Measurements from ENCODE around the gene CORO6. TPM values are rescaled to one million over a fixed set of nuclear protein-coding genes. Genes with fewer than 3 reads are reported as not detected.

CORO6 gene
- total RNA-seq, 1 experiment from 2014 or later, result 2.3 TPM

DNA sequence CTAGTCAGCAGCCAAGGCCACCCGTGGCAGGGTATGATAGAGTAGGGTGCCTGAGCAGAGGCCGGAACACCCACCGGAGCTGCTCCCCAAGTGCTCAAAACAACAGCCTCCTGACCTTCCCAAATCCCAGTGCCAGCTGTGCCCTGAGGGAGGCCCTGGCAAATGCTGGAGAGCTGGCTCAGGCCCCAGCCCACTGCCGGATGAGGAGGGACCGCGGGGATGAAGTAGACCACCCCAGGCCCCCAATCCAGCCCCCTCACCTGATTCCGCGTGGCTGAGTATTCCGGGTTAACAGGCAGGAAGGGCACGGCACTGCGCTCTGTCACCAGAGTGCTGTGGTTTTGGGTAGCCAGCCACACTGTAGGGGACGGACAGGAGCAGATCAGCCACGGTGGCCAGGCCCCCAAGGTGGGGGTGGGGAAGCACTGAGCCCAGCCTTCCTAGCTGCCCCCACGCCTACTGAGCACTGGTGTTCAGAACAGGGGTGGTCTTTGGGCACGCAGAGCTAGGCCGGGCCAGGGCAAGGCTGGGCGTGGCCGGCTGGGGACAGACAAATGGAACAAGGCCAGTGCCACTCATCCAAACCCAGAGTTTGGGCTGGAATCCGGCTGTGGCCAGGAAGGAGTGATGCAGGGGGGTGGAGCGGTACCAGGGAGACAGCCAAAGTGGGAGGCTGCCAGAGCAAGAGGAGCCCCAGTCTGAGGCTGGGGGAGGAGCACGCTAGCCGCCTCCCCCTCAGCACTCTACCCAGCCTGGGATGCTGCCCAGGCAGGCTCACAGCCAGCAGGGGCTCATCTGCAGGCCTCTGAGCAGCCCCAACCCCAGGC is 45.1 kb downstream of the CORO6 start:
- no peak overlapping the region for H4K5ac ChIP-seq (ENCODE audit: insufficient read length, low read depth, low read length)
- H3K36me3 Mint-ChIP-seq (ENCODE audit: insufficient read depth in 1 of 3, low read depth in 3 of 3), result peaks cover 22 to 70% (median 56%) of the 10 kb centered on the region in 3 experiments
- H3K9ac ChIP-seq (ENCODE audit: extremely low read depth, insufficient read length, low read length), result no peak overlapping the region
- no peak overlapping the region for H3K23ac ChIP-seq (ENCODE audit: insufficient read length, low read depth, low read length)
- no peaks in the 10 kb centered on the region for H3K4me1 ChIP-seq (ENCODE audit: insufficient read depth, low read length)
- no peak overlapping the region for H3K27ac ChIP-seq (ENCODE audit: insufficient read length, low read depth, low read length)
- H3K18ac ChIP-seq (ENCODE audit: insufficient read length, low read depth, low read length), result no peak overlapping the region
- no peak overlapping the region for H3K4me2 ChIP-seq (ENCODE audit: insufficient read depth, insufficient read length, low read length)
- H3K56ac ChIP-seq (ENCODE audit: insufficient read length, low read depth, low read length), result no peak overlapping the region
- no peaks in the 10 kb centered on the region for H3K27me3 ChIP-seq (ENCODE audit: insufficient read depth, low read length)
- no peak overlapping the region for H2AFZ ChIP-seq (ENCODE audit: low read length)
- H2BK5ac ChIP-seq (ENCODE audit: insufficient read length, low read length), result no peak overlapping the region
- H3K79me2 ChIP-seq (ENCODE audit: insufficient read depth, low read length), result no peaks in the 10 kb centered on the region
- H4K20me1 ChIP-seq (ENCODE audit: control insufficient read depth, insufficient read depth, insufficient read length), result peaks cover 2% of the 10 kb centered on the region
- H3K4me1 Mint-ChIP-seq, result peaks cover 2 to 13% of the 10 kb centered on the region in 2 experiments
- no peak overlapping the region for H2BK15ac ChIP-seq (ENCODE audit: low read depth, low read length)
- no peak overlapping the region for H3T11ph ChIP-seq (ENCODE audit: low read length)
- no peak overlapping the region for H2BK20ac ChIP-seq (ENCODE audit: low read depth, low read length, poor library complexity, severe bottlenecking)
- H3K9me3 Mint-ChIP-seq, result no peaks in the 10 kb centered on the region
- H2AK5ac ChIP-seq (ENCODE audit: insufficient read length, low read length), result no peak overlapping the region
- H3K4me3 Mint-ChIP-seq, result no peak overlapping the region
- TF ChIP-seq, protein P1, sequence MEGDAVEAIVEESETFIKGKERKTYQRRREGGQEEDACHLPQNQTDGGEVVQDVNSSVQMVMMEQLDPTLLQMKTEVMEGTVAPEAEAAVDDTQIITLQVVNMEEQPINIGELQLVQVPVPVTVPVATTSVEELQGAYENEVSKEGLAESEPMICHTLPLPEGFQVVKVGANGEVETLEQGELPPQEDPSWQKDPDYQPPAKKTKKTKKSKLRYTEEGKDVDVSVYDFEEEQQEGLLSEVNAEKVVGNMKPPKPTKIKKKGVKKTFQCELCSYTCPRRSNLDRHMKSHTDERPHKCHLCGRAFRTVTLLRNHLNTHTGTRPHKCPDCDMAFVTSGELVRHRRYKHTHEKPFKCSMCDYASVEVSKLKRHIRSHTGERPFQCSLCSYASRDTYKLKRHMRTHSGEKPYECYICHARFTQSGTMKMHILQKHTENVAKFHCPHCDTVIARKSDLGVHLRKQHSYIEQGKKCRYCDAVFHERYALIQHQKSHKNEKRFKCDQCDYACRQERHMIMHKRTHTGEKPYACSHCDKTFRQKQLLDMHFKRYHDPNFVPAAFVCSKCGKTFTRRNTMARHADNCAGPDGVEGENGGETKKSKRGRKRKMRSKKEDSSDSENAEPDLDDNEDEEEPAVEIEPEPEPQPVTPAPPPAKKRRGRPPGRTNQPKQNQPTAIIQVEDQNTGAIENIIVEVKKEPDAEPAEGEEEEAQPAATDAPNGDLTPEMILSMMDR (conservative IDR thresholded peaks at IDR 0.05), result no peak
- no peak overlapping the region for H3K14ac ChIP-seq (ENCODE audit: insufficient read depth, low read length)
- H3K23me2 ChIP-seq (ENCODE audit: insufficient read length, low read depth, low read length, poor library complexity, severe bottlenecking), result no peaks in the 10 kb centered on the region
- no peak overlapping the region for H2BK120ac ChIP-seq (ENCODE audit: low read depth, low read length, poor library complexity, severe bottlenecking)
- H3K27me3 Mint-ChIP-seq (ENCODE audit: low read depth), result no peaks in the 10 kb centered on the region
- H3K79me1 ChIP-seq (ENCODE audit: insufficient read depth, low read depth, low read length, poor library complexity, severe bottlenecking), result no peaks in the 10 kb centered on the region
- no peaks in the 10 kb centered on the region for H3K9me3 ChIP-seq (ENCODE audit: control insufficient read depth, low read depth, low read length)
- H2BK12ac ChIP-seq (ENCODE audit: insufficient read length, low read depth, low read length), result no peak overlapping the region
- no peak overlapping the region for H4K8ac ChIP-seq (replicated peaks; ENCODE audit: insufficient read length, low read depth, low read length)
- no peak overlapping the region for H4K91ac ChIP-seq (ENCODE audit: insufficient read length, low read depth, low read length)
- H3K27ac Mint-ChIP-seq, result 0 out of 7 replicates have a peak overlapping the region, but pooled peaks of 1 of the 3 experiments have one; percentile 23
- no peak for DNase-seq
- no CpG with 5 or more reads among the region's 22 CpGs for WGBS (ENCODE audit: extremely low coverage, insufficient read length, low lambda C conversion rate)
- H3K4ac ChIP-seq (ENCODE audit: low read depth, low read length), result no peak overlapping the region
